Spinal cord (tissue), 10 donors: ENCODE measurements around the gene CASZ1. TPM values are rescaled to one million over a fixed set of nuclear protein-coding genes. Genes with fewer than 3 reads are reported as not detected.
A peak's percentile ranks its signal among the peaks of the same experiment; 100 is the strongest.

ENCODE experiments used
- DNase-seq, 6 donors: peaks; one replicate each; pipeline versions ENCODE4 v3.0.0 to v3.0.0-alpha.2; 2013 to 2015; ENCODE audit warnings: low spot score in 6 of 6, low read depth in 4 of 6
- H3K27ac ChIP-seq: one replicate; pipeline ENCODE4 v1.5.1; 2013; ENCODE audit warnings: low read depth, low read length, control low read depth
- H3K27me3 ChIP-seq: one replicate; pipeline ENCODE4 v1.6.1; 2013; ENCODE audit warnings: low read length; ENCODE audit not compliant: control insufficient read depth, insufficient read depth
- H3K36me3 ChIP-seq: one replicate; pipeline ENCODE4 v1.6.1; 2013; ENCODE audit warnings: low read length; ENCODE audit not compliant: control insufficient read depth, insufficient read depth
- H3K4me1 ChIP-seq: one replicate; pipeline ENCODE4 v1.6.1; 2013; ENCODE audit warnings: low read length; ENCODE audit not compliant: control insufficient read depth, insufficient read depth
- H3K4me3 ChIP-seq: one replicate; pipeline ENCODE4 v1.5.1; 2013; ENCODE audit warnings: low read depth, low read length, control low read depth
- H3K9me3 ChIP-seq: one replicate; pipeline ENCODE4 v1.6.1; 2013; ENCODE audit warnings: low read length; ENCODE audit not compliant: control insufficient read depth, insufficient read depth
- WGBS: methylation state at CpG from one replicate; pipeline ENCODE4 v1.1.5; 2013; ENCODE audit warnings: missing lambda C conversion rate; ENCODE audit not compliant: insufficient coverage; 5-methylcytosine and 5-hydroxymethylcytosine counted together
- polyA plus RNA-seq, 2 donors: library from polyadenylated mRNA; unstranded; fragments of 120-200 nt; gene quantifications; one replicate each; pipeline ENCODE4 v1.2.1, GENCODE V29; 2013; ENCODE audit not compliant: insufficient read length in 2 of 2
- total RNA-seq, 2 donors: library from RNA; depleted of rRNA in 1 of 2; stranded (reverse); fragments of 120-200 nt in 1 of 2; fragments of >200 nt in 1 of 2; gene quantifications; one replicate each; pipeline versions ENCODE4 v1.2.3 to v1.2.4, GENCODE V29; 2013 to 2014
- donor health status: healthy.

CASZ1 gene
- total and polyA plus RNA-seq, 4 donors, result 6.0 to 18.7 (median 11.3) TPM

DNA sequence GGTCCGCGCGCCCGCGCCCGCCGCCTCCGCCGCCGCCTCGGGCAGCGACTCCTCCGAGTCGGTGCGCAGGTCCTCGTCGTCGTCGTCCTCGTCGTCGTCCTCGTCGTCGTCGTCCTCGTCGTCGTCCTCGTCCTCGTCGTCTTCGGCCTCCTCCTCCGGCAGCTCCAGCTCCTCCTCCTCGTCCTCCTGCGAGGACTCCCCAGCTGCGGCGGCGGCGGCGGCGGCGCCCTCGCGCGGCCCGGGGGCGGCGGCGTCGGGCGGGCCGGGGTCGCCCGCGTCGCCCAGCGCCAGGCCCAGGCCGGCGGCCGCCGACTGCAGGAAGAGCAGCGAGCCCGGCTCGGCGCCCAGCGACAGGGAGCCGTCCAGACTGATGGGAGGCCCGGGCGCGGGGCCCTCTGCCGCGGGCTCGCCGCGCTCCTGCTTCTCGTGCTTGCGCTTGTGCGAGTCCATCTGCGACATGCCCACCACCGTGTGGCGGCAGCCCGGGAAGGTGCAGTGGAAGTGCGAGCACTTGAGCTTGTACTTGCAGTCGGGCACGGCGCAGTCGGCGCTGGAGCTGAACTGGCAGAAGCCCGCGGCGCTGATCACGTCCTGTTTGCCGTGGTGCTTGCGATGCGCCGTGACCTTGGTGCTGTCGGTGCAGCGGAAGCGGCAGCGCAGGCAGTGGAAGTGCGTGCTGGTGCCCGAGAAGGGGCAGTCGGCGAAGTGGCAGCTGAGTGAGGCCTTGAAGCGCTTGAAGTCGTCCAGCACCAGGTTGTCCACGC lies 157.3 kb downstream of the CASZ1 start:
- Histone ChIP-seq H3K4me1 (peaks cover 49% of the 10 kb centered on the region), H3K36me3 (peaks cover 53% of the 10 kb centered on the region), H3K27me3 (peaks cover 20% of the 10 kb centered on the region), H3K9me3 (no peaks in the 10 kb centered on the region), H3K27ac (no peak overlapping the region), H3K4me3 (peak overlapping the region; percentile 2)
- DNase-seq, result peak in 2 of 6 donors; percentile 56 to 63
- WGBS, result 19% methylated on average over 108 of the region's 108 CpGs

DNA sequence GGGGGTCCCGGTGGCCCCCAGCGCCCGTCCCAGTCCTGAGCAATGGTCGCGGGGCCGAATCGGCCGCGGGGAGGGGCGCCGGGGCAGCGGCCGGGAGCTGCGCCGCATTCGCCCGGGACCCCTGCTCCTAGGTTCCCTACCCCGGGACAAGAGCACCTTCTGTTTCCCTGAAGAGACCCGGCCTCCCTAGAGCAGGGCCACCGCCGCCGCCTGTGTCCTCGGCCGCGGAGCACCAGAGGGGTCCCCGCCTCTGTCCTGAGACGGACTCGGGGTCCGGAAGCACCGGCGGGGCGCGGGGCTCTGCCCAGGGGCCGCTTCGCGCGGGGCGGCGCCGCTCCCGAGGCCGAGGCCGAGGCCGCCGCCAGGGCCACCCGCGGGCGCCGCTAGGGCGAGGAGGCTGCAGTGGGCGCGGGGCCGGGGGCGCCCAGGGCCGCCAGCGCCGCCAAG lies 157.9 kb downstream of the CASZ1 start:
- DNase-seq, result no peak
- no peaks in the 10 kb centered on the region for H3K9me3 ChIP-seq
- H3K4me1 ChIP-seq, result peaks cover 49% of the 10 kb centered on the region
- peak overlapping the region; percentile 24 for H3K4me3 ChIP-seq
- peaks cover 20% of the 10 kb centered on the region for H3K27me3 ChIP-seq
- H3K27ac ChIP-seq, result no peak overlapping the region
- H3K36me3 ChIP-seq, result peaks cover 53% of the 10 kb centered on the region
- 10% methylated on average over 57 of the region's 57 CpGs for WGBS

DNA sequence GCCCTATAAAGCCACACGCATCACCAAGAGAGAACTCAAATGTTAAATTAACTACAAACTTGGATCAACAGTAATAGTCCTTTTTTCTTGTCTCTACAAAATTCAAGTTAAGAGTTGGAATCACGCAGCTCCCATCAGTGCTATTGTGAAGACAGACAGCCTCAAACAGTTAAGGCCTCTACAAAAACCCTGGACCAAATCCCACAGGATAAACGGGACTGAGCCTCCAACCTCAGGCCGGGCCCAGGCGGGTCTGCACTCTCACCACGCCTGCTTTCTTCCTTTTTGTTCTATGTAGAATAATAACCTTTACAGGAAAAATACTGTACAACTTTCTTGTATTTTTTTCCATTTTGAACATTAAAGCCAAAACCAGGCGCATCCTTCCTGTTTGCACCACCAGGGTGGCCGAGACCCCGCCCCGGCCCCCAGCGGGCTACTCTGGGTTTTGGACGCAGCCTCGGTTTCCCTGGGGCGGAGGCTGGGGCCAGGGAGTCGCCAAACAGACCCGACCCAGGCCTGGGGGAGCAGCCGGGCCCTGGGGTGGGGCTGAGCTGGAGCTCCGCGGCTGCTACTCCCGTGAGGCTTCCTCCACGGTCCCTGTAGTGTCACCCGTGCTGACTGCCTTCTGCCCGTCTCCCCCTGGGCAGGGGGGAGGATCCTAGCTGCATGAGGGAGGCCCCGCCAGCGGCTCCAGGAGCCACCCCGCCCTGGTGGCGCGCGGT lies 158.4 kb downstream of the CASZ1 start:
- Histone ChIP-seq H3K27me3 (peaks cover 20% of the 10 kb centered on the region), H3K4me1 (peaks cover 49% of the 10 kb centered on the region), H3K27ac (no peak overlapping the region), H3K36me3 (peaks cover 54% of the 10 kb centered on the region), H3K4me3 (peak overlapping the region; percentile 12), H3K9me3 (no peaks in the 10 kb centered on the region)
- WGBS, result 29% methylated on average over 24 of the region's 29 CpGs
- DNase-seq, result no peak

DNA sequence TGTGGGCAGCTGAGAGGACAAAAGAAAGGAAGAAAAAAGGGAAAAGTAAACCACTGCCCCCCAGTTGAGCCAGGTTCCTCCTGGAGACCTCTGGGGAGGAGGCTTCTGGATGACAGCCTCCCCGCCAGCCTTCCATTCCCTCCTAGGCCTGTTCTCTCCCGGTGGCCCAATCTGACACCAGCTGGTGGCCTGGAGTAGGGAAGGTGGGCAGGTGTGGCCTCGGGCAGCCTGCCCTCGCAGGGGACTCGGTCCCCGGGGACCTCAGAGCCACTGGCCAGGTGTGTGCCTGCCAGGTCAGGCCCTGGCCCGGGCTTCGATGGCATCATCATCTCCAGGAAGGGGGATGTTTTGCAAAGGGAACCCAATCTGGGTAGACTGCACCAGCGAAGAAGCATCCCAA lies 159.0 kb downstream of the CASZ1 start:
- peaks cover 20% of the 10 kb centered on the region for H3K27me3 ChIP-seq

DNA sequence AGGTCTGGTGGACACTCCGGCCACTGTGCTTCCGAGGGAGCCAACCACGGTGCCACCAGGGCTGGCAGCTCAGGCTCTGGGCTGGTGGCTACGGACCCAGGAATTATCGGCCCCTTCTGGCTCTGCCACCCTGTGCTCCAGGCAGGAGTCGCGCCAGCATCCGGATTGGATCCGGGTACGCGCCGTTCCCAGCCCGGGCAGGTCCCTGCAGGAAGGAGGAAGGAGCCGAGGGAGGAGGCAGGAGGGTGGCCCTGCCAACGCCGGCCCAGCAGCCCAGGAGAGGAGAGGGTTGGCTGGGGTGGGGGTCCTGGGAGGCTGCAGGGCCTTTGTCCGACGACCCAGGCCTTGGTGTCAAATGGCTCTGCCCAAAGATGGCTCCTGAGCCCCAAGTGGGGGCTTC lies 160.5 kb downstream of the CASZ1 start:
- H3K36me3 ChIP-seq, result peaks cover 54% of the 10 kb centered on the region
- no peak overlapping the region for H3K4me3 ChIP-seq
- WGBS, result 89% methylated on average over 17 of the region's 18 CpGs
- DNase-seq, result no peak
- H3K4me1 ChIP-seq, result peaks cover 49% of the 10 kb centered on the region
- H3K27me3 ChIP-seq, result peaks cover 23% of the 10 kb centered on the region
- no peaks in the 10 kb centered on the region for H3K9me3 ChIP-seq
- no peak overlapping the region for H3K27ac ChIP-seq

More for the DNA sequence above, 159.0 kb downstream of the CASZ1 start:
- Histone ChIP-seq H3K9me3 (no peaks in the 10 kb centered on the region), H3K27ac (no peak overlapping the region), H3K4me1 (peaks cover 49% of the 10 kb centered on the region), H3K4me3 (no peak overlapping the region), H3K36me3 (peaks cover 54% of the 10 kb centered on the region)
- WGBS, result 100% methylated on average over 1 of the region's 9 CpGs
- DNase-seq, result no peak

DNA sequence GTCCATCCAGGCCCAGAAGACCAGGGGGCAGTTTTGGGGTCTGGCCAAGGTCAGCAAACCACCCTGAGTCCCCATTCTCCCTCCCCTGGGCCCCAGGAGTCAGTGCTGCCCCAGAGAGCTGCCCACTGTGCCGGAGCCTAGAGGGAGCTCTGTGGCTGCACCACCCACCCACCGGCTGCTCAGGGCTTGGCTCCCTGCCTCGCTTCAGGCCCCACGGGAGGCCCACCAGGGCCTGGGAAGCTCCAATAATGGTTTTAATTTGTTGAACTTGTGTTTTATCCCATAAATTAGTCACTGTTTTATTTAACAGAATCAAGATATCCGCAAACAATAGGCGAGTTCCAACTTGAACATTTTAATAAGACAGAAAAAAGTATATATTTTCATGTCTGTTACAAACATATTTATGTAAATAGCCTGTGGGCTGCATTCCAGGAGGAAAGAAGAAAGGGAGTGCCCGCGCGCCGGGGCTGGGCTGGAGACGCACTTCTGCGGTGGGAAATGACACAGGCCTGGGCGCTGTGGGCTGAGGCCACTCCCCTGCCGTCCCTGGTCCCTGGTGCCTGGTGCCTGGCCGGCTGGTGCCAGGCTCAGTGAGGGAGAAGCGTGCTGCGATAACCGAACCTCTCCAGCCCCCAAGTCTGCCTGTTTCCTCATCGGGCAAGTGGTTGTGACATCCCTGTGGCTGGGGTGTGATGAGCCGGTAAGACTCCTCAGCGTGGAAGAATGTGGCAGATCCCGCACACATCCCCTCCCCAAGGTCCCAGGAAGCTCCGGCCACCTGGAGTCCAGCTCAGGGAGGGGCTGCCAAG lies 161.2 kb downstream of the CASZ1 start:
- DNase-seq, result peak in 1 of 6 donors; percentile 51
- 45% methylated on average over 13 of the region's 23 CpGs for WGBS
- Histone ChIP-seq H3K27me3 (peaks cover 22% of the 10 kb centered on the region), H3K4me3 (no peak overlapping the region), H3K4me1 (peaks cover 47% of the 10 kb centered on the region), H3K27ac (no peak overlapping the region), H3K9me3 (no peaks in the 10 kb centered on the region), H3K36me3 (peaks cover 61% of the 10 kb centered on the region)

DNA sequence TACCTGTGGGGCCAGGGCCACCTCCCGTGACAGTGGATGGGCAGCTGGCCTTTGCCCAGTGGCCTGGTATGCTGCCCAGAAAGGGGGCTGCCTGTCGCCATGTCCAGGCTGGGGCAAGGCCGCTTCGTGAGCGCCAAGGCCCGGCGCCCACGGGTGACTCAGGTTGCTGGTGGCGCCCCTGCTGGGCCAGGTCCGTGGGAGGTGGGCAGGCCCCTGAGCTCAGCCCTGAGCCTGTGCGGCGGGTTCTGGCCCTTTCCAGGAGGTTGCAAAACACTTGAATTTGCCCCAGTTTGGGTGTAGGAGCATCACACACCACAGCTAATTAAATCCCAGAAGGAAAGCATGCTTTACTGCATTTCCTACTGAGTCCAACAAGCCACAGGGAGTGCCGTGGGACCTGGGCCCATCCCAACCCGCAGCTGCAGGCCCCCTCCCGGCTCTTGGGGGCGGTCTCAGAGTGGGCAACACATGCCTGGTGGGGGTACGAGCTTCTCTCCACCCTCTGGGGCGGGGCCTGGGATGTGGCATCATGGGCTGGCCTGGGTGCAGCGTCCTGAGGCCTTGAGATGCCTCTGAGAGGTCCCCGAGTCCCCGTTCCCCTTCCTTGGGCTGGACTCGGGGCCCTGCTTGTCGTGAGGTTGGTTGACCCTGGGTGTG lies 161.9 kb downstream of the CASZ1 start:
- Histone ChIP-seq H3K27me3 (peaks cover 15% of the 10 kb centered on the region), H3K9me3 (no peaks in the 10 kb centered on the region), H3K36me3 (peaks cover 66% of the 10 kb centered on the region), H3K4me1 (peaks cover 42% of the 10 kb centered on the region), H3K27ac (no peak overlapping the region), H3K4me3 (no peak overlapping the region)
- 73% methylated on average over 18 of the region's 23 CpGs for whole genome bisulfite sequencing
- no peak for DNase-seq

DNA sequence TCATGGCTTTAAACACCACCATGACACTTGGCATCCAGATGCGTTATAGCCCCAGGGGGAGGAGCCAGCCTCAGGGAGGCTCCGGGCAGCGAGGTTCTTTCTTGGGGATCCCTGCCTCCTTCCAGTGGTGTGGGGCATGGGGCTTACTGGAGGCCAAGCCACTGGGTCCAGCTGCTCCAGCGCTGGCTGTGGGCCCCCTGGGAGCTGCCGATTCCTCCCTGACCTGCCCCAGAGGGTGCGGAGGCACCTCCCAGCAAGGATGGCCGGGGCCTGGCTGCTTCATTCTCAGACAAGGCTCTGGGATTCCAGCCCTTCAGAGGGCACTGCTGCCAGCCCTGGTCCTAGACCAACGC lies 162.4 kb downstream of the CASZ1 start:
- peaks cover 68% of the 10 kb centered on the region for H3K36me3 ChIP-seq
- H3K4me3 ChIP-seq, result no peak overlapping the region
- DNase-seq, result no peak
- WGBS, result 90% methylated on average over 8 of the region's 8 CpGs
- H3K9me3 ChIP-seq, result no peaks in the 10 kb centered on the region
- H3K27ac ChIP-seq, result no peak overlapping the region
- H3K27me3 ChIP-seq, result peaks cover 12% of the 10 kb centered on the region
- peaks cover 41% of the 10 kb centered on the region for H3K4me1 ChIP-seq

DNA sequence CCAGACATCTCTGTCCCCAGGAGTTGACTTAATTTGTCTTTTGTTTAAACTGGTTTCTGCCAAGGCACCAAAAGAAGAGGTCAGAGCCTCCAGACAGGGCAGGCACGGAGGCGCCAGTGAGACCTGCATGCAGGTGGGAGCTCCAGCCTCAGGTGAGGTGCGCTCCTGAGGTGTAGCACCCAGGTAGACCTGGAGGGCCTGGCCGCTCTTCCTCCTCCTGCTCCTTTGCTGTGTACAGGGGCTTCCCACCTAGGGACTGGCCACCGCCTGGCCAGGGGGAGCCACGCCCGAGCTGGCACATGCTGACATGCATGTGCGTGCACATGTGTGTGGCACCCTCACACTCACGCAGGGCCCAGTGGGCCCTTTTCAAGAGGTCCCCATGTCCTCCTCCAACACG lies 163.0 kb downstream of the CASZ1 start:
- WGBS, result 95% methylated on average over 10 of the region's 10 CpGs
- Histone ChIP-seq H3K4me1 (peaks cover 45% of the 10 kb centered on the region), H3K9me3 (no peaks in the 10 kb centered on the region), H3K27ac (no peak overlapping the region), H3K36me3 (peaks cover 73% of the 10 kb centered on the region), H3K27me3 (peaks cover 12% of the 10 kb centered on the region), H3K4me3 (no peak overlapping the region)
- DNase-seq, result no peak
